ENCODE data around the gene TGOLN2.

Gene TGOLN2

GRCh38 chr2:85369500-85369899, 41.7 kb upstream of the TGOLN2 start:
- no peak for TF ChIP-seq MAX (IDR thresholded peaks at IDR 0.05)
- no peak for TF ChIP-seq EP300 (IDR thresholded peaks at IDR 0.05; ENCODE audit: borderline replicate concordance)
- no peak for TF ChIP-seq TEAD4 (IDR thresholded peaks at IDR 0.05)
- no peak for TF ChIP-seq TAF1 (IDR thresholded peaks at IDR 0.05; ENCODE audit: low read depth)
- TF ChIP-seq RAD21 (IDR thresholded peaks at IDR 0.05; ENCODE audit: low read depth), result no peak
- no peak for TF ChIP-seq USF1 (IDR thresholded peaks at IDR 0.05)
- TF ChIP-seq CREB1 (IDR thresholded peaks at IDR 0.05; ENCODE audit: low read depth), result no peak
- TF ChIP-seq EGR1 (IDR thresholded peaks at IDR 0.05), result no peak

- no peak for TF ChIP-seq EGR1 (IDR thresholded peaks at IDR 0.05)
- TF ChIP-seq EP300 (IDR thresholded peaks at IDR 0.05; ENCODE audit: borderline replicate concordance), result no peak
- TF ChIP-seq TCF12 (IDR thresholded peaks at IDR 0.05; ENCODE audit: low read depth), result no peak
- no peak for TF ChIP-seq TAF1 (IDR thresholded peaks at IDR 0.05; ENCODE audit: low read depth)
- TF ChIP-seq NFIC (IDR thresholded peaks at IDR 0.05), result no peak
- TF ChIP-seq RAD21 (IDR thresholded peaks at IDR 0.05; ENCODE audit: low read depth), result no peak
Observed at GRCh38 chr2:85368921-85369320, 41.1 kb upstream of the TGOLN2 start.

GRCh38 chr2:85367180-85367579, 39.4 kb upstream of the TGOLN2 start:
- no peak for TF ChIP-seq USF1 (IDR thresholded peaks at IDR 0.05)
- no peak for TF ChIP-seq CREB1 (IDR thresholded peaks at IDR 0.05; ENCODE audit: low read depth)
- no peak for TF ChIP-seq YY1 (IDR thresholded peaks at IDR 0.05; ENCODE audit: low read depth)
- TF ChIP-seq RAD21 (IDR thresholded peaks at IDR 0.05; ENCODE audit: low read depth), result no peak
- no peak for TF ChIP-seq ZBTB7A (IDR thresholded peaks at IDR 0.05; ENCODE audit: low read depth)
- TF ChIP-seq TCF12 (IDR thresholded peaks at IDR 0.05; ENCODE audit: low read depth), result no peak
- TF ChIP-seq TAF1 (IDR thresholded peaks at IDR 0.05; ENCODE audit: low read depth), result no peak
- no peak for TF ChIP-seq CEBPB (IDR thresholded peaks at IDR 0.05)
- TF ChIP-seq EGR1 (IDR thresholded peaks at IDR 0.05), result no peak
- TF ChIP-seq FOXM1 (IDR thresholded peaks at IDR 0.05; ENCODE audit: borderline replicate concordance, low read depth), result no peak
- no peak for TF ChIP-seq EP300 (IDR thresholded peaks at IDR 0.05; ENCODE audit: borderline replicate concordance)
- TF ChIP-seq TEAD4 (IDR thresholded peaks at IDR 0.05), result no peak
- no peak for TF ChIP-seq MAX (IDR thresholded peaks at IDR 0.05)
- TF ChIP-seq NFIC (IDR thresholded peaks at IDR 0.05), result no peak
- no peak for TF ChIP-seq REST (IDR thresholded peaks at IDR 0.05; ENCODE audit: low read depth)

GRCh38 chr2:85357736-85358135, 29.9 kb upstream of the TGOLN2 start:
- TF ChIP-seq TEAD4 (IDR thresholded peaks at IDR 0.05), result no peak
- no peak for TF ChIP-seq TCF12 (IDR thresholded peaks at IDR 0.05; ENCODE audit: low read depth)

- no peak for TF ChIP-seq EGR1 (IDR thresholded peaks at IDR 0.05)
- TF ChIP-seq YY1 (IDR thresholded peaks at IDR 0.05; ENCODE audit: low read depth), result no peak
- no peak for TF ChIP-seq TEAD4 (IDR thresholded peaks at IDR 0.05)
- TF ChIP-seq CEBPB (IDR thresholded peaks at IDR 0.05), result no peak
- TF ChIP-seq REST (IDR thresholded peaks at IDR 0.05; ENCODE audit: low read depth), result no peak
- no peak for TF ChIP-seq MAX (IDR thresholded peaks at IDR 0.05)
- no peak for TF ChIP-seq EP300 (IDR thresholded peaks at IDR 0.05; ENCODE audit: borderline replicate concordance)
- TF ChIP-seq TAF1 (IDR thresholded peaks at IDR 0.05; ENCODE audit: low read depth), result no peak
Observed at GRCh38 chr2:85356186-85356585, 28.4 kb upstream of the TGOLN2 start.

- TF ChIP-seq USF1 (IDR thresholded peaks at IDR 0.05), result no peak
- no peak for TF ChIP-seq MAX (IDR thresholded peaks at IDR 0.05)
- no peak for TF ChIP-seq YY1 (IDR thresholded peaks at IDR 0.05; ENCODE audit: low read depth)
- TF ChIP-seq EP300 (IDR thresholded peaks at IDR 0.05; ENCODE audit: borderline replicate concordance), result no peak
- TF ChIP-seq NFIC (IDR thresholded peaks at IDR 0.05), result no peak
- TF ChIP-seq ZBTB7A (IDR thresholded peaks at IDR 0.05; ENCODE audit: low read depth), result no peak
- no peak for TF ChIP-seq CEBPB (IDR thresholded peaks at IDR 0.05)
- TF ChIP-seq REST (IDR thresholded peaks at IDR 0.05; ENCODE audit: low read depth), result no peak
- no peak for TF ChIP-seq RAD21 (IDR thresholded peaks at IDR 0.05; ENCODE audit: low read depth)
- no peak for TF ChIP-seq TAF1 (IDR thresholded peaks at IDR 0.05; ENCODE audit: low read depth)
Observed at GRCh38 chr2:85355521-85355920, 27.7 kb upstream of the TGOLN2 start.
